ENCODE measurements around the gene CCDC192.

CCDC192 gene

DNA sequence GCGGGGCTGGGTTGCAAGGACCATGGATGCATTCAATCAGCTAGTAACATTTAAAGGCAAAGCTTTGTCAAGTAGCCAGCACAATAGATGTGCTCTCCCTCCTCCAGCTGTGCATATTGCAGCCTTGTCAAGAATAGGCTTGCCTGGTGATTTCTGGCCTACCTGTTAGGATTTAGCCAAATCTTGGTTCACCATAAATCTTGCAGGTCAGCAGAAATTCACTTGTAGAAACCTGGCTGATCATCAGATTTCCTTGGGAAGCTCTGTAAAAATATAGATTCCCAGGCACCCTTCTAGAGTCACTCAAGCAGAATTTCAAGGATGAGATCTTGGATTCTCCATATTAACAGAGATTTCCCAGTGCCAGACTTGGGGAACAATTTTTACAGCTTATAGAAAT lies 228.2 kb downstream of the CCDC192 start:
- no peak for DNase-seq

DNA sequence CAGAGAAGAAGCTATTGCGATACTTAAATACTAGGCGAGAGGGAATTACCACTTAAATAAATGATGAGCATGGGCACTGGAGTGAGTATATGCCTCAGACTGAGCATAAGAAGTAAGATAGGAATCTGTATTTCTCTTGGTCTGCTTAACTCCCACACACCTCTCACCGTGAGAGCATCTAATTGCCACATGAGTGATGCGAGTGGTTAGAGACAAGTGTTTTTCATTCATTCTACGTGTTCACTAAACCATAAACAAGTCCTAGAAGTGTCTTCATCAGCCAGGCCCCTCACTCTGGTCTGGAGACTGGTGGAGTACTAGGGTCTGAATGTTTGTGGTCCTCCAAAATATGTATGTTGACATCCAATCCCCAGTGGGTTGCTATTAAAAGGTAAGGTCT lies 230.2 kb downstream of the CCDC192 start:
- DNase-seq = no peak

DNA sequence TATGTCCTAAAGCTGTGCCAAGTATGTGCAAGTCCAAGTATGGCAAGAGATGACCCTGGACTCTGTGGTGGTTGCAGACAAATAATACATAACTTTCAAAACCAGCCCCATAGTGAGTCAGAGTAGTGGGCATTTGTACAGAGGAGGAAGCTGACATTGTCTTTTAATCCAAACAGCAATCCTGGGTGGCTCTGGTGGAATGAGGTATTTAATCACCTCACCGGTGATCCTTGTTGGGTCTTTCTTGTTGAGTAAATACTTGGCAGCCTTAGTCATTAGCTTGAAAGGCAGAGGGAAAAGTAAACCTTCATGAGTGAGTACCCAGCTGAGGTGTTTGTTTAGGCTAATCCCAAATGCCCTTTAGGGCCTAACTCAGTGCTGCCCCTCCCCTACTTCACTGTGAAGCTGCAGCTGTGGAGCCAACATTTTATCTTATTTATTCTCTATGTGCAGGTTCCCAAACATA lies 231.6 kb downstream of the CCDC192 start:
- DNase-seq = no peak

DNA sequence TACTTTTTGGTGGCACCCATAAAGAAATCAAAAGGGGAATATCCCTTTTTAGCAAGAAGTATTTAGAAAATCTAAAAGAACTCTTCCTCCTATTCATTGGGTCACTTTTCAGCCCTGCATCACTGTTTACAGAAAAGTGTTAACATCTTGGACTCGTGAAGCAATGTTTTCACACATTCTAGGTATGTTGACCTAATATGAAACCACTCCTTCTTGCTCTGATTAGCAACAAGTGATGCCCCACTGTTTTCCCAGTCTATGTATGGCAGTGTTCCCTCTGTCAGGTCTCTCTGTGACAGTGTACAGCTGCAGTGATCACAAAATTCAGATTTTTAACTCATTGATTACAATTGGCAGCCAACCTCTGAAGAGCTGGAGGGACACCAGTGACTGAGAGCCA lies 232.2 kb downstream of the CCDC192 start:
- no peak for DNase-seq

DNA sequence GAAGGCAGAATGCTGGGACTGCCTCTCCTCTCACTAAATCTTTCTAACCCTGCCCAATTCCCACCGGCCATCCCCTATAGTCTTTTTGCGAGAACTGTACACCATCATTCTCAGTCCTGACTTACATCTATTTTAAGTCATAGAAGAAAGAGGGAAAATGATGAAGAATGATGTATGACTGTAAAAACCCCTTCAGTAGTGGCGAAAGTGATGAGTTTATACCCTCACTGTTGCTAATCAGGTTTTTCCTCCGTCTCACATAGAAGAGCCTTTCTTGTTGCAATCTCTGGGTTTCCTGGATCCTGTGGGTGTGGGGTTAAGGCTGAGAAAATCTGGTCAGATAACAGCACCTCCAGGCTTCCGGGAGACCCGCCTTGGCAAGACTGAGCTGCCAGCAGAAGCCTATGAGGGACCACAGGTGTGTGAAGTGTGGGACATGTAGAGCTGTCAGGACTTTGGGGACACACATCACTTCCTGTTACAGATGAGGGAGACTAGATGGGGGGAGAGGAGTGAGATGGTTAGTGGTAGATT lies 233.3 kb downstream of the CCDC192 start:
- DNase-seq = no peak

DNA sequence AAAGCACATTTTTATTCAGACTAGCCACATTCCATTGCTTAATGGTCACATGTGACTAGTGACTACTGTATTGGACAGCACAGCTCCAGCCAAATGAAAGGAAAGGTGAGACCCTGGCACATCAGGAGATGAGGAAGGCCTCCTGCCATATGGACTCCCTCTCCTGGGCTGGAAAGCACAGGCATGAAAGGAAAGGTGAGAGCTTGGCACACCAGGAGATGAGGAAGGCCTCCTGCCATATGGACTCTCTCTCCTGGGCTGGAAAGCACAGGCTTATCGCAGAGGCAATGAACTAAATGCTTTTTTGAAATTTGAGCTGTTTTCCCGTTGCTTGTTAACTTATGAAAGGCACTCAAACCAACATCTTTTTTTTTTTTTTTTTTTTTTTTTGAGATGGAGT lies 235.6 kb downstream of the CCDC192 start:
- no peak for DNase-seq

DNA sequence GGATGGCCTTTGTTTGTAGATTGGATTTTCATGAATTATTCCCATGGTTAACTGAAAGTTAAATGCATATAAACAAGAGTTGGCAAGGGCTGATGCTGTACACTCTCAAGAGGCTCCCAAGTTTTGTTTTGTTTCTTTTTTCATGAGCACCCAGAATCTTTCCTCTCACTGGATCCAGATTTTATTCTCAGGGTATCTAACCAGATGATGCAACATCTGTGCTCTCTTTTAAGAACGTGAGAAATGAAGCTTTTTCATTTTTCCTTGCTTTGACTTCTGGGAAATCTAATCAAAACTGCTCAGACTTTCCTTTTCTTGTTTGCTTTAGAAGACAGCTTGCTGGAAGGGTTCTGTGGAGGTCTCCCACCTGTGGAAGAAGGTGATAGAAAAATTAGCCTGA lies 237.7 kb downstream of the CCDC192 start:
- DNase-seq = no peak

DNA sequence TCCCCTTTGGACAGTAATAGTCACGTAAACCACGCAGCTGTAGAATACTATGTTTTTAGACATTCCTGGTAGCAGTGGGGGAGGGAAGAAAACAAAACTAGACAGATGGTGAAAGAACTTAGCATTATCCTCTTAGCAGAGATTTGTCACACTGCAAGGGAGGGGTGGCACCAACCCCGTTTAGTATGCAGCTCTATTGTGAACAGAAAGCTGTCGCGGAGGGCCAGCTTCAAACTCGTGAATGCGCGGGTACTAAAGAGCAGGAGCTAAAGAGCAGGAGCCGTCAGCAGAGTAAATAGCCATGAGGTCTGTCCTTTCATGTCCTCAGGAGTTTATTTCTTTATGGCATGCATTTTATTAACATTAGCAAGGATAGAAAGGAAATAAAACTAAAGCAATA lies 238.5 kb downstream of the CCDC192 start:
- DNase-seq = no peak

DNA sequence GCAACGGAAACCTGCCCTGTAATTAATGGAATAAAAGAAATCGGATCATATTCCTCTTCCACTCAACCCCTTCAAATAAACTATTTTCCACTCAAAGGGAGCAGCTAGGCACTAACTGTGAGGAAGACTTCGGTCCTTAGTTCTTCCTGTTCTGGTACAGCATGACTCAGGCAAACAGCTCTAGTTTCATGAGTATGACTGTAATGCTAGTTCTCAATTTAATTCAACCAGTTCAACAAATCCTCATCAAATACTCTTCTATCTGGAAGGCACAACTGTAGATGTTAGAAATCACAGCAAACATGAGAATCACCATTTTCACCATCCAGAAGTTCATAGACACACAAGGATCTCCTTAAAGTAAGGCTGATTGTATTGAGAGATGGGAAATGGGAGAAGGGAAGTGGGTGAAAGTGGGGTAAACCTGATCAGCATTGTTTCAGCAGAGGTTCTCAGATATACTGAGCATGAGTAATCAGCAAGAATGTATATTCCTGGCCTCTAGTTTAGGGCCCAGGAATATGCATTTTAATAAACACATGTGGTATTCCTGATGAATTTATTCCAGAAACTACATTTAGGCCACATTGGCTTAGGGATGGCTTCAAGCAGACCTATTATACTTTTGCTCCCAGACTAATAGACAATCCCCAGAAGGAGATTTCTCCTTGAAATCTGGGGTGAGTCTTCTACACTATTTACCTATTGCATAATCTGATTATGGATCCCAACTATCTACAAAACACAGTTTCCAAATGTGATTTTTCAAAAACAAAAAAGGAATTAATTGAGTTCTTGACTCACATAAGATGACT lies 239.3 kb downstream of the CCDC192 start:
- no peak for DNase-seq

DNA sequence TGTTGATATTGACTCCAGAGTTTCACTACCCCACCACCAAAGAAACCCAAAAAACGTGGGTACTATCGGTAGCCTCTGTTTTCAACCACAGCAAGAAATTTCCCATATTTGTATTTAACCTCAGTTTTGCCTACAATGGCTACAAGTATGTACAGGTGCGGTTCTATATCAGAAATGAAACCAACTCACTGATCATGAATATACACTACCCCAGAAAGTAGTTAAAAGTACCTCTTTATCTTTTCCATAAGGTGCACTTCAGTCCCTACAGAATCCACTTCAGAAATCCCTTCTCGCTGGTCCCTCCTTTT lies 239.8 kb downstream of the CCDC192 start:
- no peak for DNase-seq

DNA sequence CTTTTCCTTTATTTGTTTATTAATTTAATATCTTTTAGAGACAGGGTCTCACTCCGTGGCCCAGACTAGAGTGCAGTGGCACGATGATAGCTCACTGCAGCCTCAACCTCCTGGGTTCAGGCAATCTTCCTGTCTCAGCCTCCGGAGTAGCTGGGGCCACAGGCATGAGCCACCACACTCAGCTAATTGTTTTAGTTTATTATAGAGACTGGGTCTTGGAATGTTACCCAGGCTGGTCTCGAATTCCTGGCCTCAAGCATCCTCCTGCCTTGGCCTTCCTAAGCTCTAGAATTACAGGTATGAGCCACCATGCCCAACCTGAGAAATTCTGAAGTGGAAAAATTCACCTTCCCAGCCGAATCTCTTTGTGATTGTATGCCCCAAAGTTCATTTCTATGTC lies 240.9 kb downstream of the CCDC192 start:
- DNase-seq = no peak

DNA sequence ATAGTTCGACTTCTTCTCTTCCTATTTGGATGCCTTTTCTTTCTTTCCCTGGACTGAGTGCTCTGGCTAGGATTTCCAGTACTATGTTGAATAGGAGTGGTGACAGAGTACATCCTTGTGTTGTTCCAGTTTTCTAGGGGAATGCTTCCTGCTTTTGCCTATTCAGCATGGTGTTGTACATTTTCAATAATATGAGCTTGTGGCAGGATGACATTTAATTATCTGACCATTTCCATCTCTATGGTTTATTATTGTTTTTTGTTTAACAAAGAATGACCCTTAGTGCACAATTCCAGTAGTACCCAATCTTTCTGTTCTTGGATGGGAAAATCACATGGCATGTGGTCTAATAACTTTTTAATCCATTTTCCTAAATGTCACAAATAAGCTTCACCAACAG lies 244.8 kb downstream of the CCDC192 start:
- DNase-seq = no peak

DNA sequence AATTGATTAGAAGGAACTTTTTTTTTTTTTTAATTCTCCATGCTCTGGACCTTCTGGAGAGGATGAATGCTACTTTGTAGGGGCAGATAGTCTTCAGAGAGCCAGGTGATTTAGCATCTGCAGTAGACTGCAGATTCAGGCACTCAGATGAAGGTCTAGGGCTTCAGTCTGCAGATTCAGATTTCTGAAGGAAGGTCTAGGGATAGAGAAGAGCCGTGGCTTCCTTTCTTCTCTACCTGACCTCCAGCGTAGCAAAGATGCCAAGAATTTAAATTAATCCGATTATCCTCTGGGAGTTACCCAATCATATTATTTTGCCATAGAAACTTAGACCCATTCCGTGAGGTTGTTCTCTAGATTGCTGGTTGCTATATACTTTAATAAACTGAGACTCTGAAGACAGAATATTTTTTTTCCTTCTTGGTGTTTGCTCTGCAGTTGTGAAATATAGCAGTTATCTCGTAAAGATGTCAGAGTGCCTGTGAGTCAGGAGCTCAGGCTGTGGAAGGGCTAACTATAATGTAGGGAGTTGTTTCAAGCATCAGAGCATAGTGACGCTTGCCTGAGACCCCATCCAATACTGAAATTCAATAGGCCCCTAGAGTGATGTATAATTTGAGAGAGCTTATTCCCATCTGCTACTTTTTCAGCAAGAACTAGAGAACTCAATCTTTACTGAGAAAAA lies 247.7 kb downstream of the CCDC192 start:
- no peak for DNase-seq

DNA sequence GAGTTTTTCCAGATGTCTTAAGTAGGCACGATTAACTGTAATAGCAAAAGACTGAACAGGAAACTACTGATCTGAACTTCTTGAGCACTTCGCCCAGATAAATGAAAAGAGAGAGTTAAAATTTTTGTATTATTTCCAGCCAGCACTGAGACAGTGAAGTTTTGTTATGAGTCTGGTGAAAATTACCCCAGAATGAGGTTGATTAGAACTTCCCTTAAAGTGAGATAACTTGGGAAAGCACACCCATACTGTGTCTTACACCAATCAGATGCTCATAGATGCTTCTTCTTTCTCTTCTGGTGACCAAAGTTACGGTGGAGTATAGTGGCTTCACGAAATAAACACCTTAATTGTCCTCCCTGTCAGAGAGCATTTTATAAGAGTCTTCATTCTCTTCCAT lies 248.6 kb downstream of the CCDC192 start:
- no peak for DNase-seq

DNA sequence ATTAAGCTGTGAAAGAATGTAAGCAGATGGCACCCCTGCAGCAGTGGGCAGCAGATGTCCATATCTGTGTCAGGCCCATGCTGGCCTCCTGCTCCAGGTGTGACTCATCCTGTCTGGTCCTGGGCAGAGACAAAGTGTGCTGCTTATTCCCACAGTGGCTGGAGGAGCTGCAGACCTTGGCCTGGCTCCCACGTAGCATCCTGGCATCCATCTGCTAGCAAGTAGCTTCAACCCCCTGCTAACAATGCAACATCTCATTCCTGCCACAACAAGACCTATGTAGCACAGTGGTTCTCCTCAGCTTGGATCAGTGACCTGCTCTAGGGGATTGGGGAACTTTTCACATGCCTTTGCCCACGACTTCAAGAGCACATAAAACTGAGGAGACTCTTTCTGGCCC lies 254.0 kb downstream of the CCDC192 start:
- DNase-seq = no peak

DNA sequence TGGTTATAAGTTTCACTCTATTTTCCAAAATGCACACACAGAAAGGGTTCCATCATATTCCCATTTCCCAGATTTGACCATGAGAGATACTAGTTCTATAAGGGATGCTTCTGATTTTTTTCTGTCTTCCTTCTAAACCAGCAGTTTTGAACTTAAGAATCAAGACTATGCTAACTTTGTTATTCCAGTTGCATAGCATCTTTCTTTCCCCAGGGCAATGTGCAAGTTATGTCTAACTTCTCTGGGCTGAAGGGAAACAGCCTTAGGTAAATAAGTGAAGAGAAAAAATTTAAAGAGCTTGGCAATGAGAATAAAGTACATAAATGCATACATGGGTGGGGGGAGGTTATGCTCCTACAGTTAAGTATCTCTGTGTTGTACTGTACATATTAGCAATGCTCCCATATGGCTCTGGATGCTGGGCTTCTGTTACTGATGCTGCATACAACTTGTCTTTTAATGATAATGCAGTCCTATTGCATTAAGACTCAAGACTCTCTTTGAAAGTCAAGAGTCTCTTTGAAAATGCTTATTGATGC lies 254.6 kb downstream of the CCDC192 start:
- DNase-seq = no peak

DNA sequence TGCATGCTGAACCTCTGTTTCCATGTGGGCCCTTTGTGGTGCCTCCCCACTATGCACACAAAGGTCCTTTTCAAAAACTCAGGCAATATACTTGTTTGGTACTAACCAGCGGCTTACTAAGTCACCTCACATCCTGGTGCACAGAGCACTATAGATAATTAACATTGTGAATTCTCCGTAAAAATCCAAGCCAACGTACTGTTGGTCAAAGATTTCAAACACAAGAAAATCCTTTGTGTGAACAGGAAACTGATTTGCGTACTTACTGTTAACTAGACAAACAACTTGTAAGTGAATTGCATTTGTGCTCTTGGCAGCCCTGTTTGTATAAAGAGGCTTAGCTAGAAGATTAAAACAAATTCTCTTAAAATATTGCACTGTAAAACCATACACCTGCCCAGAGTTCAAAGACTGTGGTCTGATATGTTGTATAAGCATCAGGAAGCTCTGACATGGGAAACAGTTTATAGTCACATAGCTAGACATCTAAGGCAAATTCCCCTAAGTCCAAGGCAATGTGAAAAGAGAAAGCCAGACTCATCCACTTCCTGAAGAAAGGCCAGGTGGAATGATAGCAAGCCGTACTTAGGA lies 255.3 kb downstream of the CCDC192 start:
- no peak for DNase-seq

DNA sequence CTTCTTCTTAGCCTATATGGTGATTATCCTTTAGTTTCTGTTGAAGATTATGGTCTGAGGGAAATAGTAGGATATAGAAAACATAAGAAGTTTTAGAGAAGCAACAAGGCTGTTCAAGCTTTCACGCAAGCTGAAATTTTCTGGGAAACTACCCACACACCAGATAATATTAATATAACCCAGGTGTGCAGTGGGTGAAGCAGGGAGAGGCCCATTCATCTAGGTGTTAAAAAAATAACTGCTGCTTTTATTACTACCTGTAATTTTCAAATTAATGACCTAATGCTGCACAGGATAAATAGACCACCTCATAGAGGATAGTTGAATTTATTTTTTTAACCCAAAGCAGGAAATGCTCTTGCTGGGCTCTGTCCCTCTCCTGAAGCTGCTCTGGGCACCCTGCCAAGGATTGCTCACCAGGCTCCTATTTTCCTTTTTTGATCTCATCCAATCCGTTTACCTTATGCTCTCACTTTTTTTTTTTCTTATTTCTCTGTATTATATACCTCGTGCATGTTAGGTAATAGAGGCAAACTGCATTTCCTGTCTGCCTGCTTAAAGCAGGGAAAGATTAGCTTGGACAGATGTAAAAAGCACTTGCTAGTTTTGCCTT lies 256.1 kb downstream of the CCDC192 start:
- DNase-seq = no peak

DNA sequence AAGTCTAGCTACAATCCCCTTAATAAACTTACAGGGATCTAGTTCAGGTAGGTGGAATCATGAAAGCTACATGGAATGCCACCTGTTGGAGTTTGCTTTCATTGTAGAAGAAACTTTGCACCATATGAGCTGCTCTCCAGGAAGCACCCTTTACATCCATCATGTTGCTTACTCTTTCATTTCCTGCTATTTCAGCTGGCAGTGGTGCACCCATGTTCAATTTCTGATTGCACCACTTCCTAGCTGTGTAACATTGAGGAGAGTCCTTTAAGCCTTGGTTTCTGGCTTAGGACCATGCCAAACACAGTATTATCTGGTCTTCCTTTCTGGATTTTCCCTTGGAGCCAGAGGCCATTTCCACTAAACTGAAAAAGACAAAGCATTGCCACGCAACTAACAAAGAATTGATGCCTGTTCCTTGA lies 257.1 kb downstream of the CCDC192 start:
- no peak for DNase-seq

DNA sequence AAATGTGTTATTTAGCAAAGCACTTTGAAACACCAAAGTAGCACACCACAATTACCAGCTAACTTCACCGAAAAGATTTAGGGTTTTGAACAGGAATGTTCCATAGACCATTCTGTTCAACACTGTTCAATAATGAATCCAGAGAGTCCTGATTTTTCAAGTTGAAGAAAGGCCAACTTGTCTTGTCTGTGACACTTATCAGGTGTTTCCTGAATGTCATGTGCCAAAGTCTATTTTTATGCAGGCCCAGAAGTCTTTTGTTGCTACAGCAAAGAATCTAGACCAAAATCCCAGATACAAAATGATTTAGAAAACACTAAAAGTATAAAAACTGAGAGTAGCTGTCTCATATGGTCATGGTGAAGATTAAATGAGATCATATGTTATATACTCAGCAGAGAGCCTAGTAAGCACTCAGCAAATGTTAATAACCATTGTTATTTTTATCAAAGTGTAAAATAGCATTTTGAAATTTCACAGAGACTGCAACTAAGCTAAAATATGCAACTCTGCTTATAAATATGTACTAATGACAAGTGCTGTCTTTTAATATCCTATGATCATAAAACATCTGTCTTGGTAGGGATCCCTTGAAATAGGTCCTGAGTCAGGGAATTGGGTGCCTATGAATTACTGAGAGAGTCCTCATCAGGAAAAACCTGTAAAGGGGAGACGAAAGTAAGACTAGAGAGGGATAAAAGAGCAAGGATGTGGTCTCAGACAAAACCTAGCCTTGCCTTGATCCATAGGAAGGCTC lies 258.0 kb downstream of the CCDC192 start:
- DNase-seq = no peak

DNA sequence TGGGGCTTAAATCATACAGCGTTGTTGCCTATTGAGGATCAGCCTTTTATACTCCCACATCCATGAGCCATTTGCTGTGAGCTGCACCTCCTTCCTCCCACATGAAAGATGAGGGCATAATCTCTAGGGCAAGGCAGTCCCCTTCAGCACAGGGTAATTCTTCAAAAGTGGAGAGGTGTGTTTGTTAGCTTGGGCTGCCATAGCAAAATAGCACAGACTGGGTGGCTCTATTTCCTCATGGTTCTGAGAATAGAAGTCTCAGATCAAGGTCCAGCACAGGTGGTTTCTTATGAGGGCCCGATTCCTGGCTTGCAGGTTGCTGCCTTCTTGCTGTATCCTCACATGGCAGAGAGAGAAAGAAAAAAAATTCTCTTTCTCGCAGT lies 258.6 kb downstream of the CCDC192 start:
- DNase-seq = no peak

DNA sequence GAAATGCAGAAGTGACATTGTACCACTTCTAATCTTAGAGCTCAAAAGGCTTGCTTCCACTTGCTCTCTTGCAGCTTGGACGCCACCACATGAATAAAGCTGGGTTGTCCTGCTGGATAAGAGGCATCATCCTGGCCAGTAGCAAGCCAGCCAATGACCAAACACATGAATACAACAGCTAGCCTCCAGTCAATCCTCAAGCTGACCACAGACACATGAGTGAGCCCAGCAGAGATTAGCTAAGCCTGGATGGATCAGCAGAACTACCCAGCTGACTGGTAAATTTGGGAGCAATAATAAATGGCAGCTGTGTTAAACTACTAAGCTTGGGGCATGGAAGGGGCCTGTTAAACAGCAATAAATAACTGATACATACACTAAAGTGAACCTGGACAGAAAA lies 259.3 kb downstream of the CCDC192 start:
- DNase-seq = no peak

DNA sequence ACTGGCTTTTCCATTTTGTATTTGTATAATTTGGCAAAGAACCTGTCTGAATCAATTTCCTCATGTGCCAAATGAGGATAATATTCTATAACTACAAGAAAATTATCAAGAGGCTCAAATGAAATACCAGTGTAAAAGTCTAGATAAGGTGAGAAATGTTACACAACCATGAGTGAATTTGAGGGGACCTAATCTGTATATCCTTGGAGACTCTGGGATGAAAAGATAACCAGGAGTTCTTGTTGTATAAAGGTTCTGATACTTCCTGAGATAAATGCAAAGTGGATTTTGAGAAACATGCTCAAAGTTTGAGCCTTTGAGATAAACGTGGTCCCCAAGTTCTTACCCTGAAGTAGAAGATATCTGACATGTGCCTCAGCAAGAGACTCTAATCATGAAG lies 260.0 kb downstream of the CCDC192 start:
- no peak for DNase-seq
